Fibroblast of lung (primary cell): Measurements from ENCODE around the gene ARHGAP42.

Source experiments
- EZH2 ChIP-seq: IDR thresholded peaks from 2 replicates; pipeline ENCODE4 v1.5.1; 2012; ENCODE audit warnings: low read length, control low read depth, mild to moderate bottlenecking; ENCODE audit errors: missing control alignments
- TF ChIP-seq, protein P1 (sequence below), 2 donors: IDR thresholded peaks in 1 of 2; conservative IDR thresholded peaks in 1 of 2; 1 replicate in 1 of 2; 2 replicates in 1 of 2; pipeline ENCODE4 v1.5.1; 2011 to 2012; ENCODE audit warnings: low read length in 2 of 2, control low read depth in 1 of 2, inconsistent platforms in 1 of 2, low read depth in 1 of 2, mild to moderate bottlenecking in 1 of 2

DNA sequence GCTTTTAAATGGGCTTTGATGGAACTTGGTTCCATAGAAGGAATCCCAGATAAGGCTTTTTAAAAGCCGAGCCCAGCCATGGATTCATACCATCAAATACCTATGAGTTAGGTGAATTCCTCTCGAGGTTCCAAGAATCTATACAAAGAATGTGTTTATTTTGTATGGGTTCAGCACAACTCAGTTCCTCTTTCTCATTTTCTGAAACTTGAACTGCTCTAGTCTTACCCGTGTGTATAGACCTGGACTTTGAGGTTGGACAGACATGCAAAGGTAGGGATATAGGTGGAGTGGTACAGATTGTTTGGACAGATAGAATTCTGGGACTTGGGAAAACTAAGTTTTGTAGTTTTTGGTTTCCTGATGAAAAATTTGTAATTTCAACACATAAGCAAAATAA lies 344.6 kb downstream of the ARHGAP42 start:
- TF ChIP-seq, protein P1, sequence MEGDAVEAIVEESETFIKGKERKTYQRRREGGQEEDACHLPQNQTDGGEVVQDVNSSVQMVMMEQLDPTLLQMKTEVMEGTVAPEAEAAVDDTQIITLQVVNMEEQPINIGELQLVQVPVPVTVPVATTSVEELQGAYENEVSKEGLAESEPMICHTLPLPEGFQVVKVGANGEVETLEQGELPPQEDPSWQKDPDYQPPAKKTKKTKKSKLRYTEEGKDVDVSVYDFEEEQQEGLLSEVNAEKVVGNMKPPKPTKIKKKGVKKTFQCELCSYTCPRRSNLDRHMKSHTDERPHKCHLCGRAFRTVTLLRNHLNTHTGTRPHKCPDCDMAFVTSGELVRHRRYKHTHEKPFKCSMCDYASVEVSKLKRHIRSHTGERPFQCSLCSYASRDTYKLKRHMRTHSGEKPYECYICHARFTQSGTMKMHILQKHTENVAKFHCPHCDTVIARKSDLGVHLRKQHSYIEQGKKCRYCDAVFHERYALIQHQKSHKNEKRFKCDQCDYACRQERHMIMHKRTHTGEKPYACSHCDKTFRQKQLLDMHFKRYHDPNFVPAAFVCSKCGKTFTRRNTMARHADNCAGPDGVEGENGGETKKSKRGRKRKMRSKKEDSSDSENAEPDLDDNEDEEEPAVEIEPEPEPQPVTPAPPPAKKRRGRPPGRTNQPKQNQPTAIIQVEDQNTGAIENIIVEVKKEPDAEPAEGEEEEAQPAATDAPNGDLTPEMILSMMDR (conservative IDR thresholded peaks at IDR 0.05 in 1 of 2, IDR thresholded peaks at IDR 0.05 in 1 of 2; ENCODE audit: low read depth in 1 of 2, low read length in 2 of 2): no peak
- TF ChIP-seq EZH2: no peak
